Type B pancreatic cell (in vitro differentiated cells): ENCODE measurements around the gene PALM2AKAP2. TPM values are rescaled to one million over a fixed set of nuclear protein-coding genes. Genes with fewer than 3 reads are reported as not detected.

Source experiments
- DNase-seq: peaks from one replicate; pipeline ENCODE4 v3.0.0; 2021; ENCODE audit warnings: mixed read lengths; ENCODE audit not compliant: unreplicated experiment; ENCODE audit errors: extremely low spot score
- H3K27ac Mint-ChIP-seq: 2 replicates; pipeline ENCODE4 v1.8.0; 2021; ENCODE audit warnings: mild to moderate bottlenecking, mixed read lengths
- H3K27me3 Mint-ChIP-seq: 2 replicates; pipeline ENCODE4 v1.8.0; 2021; ENCODE audit warnings: mixed read lengths
- H3K36me3 Mint-ChIP-seq: 2 replicates; pipeline ENCODE4 v1.8.0; 2021; ENCODE audit warnings: mixed read lengths
- H3K4me1 Mint-ChIP-seq: one replicate; pipeline ENCODE4 v1.8.0; 2021; ENCODE audit warnings: mixed read lengths; ENCODE audit not compliant: unreplicated experiment
- H3K4me3 Mint-ChIP-seq: 2 replicates; pipeline ENCODE4 v1.8.0; 2021; ENCODE audit warnings: mild to moderate bottlenecking, mixed read lengths
- H3K9me3 Mint-ChIP-seq: 2 replicates; pipeline ENCODE4 v1.8.0; 2021; ENCODE audit warnings: mixed read lengths
- CTCF ChIP-seq: fragments of 200-600 bp; sonication (generic); conservative IDR thresholded peaks from 2 replicates; pipeline ENCODE4 v1.5.0; 2021; ENCODE audit warnings: antibody characterized with exemption, mild to moderate bottlenecking
- total RNA-seq: library from RNA; stranded (reverse); gene quantifications from 2 replicates; pipeline ENCODE4 v1.2.1, GENCODE V29; 2021; ENCODE audit warnings: low replicate concordance

The PALM2AKAP2 gene
- total RNA-seq, 1 donor from 2014 or later: 24.4 TPM

DNA sequence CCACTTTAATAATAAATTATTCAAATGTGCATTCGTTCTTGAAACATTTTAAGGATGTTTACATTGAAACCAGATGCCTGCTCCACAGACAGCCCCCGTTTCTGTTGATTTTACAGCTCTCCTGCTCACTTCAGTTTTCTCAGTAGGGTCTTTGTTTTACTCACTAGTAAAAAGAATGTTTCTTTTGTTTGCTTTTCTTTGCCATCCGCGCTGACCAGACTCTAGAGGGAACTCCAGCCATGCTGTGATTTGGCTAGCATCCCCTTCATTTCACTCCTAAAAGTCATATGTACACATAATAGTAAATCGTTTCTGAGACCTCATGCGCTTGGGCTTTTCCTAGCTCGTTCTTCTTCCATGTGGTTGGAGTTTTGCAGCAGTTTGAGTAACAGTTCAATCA lies 28.7 kb upstream of the PALM2AKAP2 start:
- H3K36me3 Mint-ChIP-seq: no peaks in the 10 kb centered on the region
- peak overlapping the region; percentile 10 for H3K4me3 Mint-ChIP-seq
- peaks cover 15% of the 10 kb centered on the region for H3K27me3 Mint-ChIP-seq
- peaks cover 18% of the 10 kb centered on the region for H3K4me1 Mint-ChIP-seq
- no peak for TF ChIP-seq CTCF
- H3K9me3 Mint-ChIP-seq: peaks cover 4% of the 10 kb centered on the region
- peak overlapping the region; percentile 17 for H3K27ac Mint-ChIP-seq
- DNase-seq: no peak

DNA sequence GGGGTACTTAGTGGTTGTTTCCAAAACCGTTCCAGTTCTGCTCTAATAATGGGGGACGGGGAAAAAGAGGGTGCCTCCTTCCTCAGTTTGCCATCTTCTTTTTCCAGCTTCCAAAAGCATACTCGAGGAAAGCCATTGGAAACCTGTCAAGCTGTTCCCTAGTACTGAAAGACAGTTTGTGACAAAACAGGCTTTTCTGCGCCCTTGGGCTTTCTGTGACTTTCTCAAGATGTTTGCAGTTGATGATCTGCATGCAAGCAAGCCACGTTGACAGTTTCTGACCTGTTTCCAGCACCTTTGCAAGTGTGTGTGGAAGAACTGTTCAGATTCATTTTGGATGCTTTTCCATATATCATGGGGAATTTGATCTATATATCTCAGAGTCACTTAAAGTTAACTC lies 26.7 kb upstream of the PALM2AKAP2 start:
- no peak for DNase-seq
- Mint-ChIP-seq H3K27me3 (peaks cover 21% of the 10 kb centered on the region), H3K9me3 (peaks cover 4% of the 10 kb centered on the region), H3K4me3 (no peak overlapping the region), H3K27ac (no peak overlapping the region), H3K4me1 (peaks cover 18% of the 10 kb centered on the region), H3K36me3 (no peaks in the 10 kb centered on the region)
- TF ChIP-seq CTCF: no peak

DNA sequence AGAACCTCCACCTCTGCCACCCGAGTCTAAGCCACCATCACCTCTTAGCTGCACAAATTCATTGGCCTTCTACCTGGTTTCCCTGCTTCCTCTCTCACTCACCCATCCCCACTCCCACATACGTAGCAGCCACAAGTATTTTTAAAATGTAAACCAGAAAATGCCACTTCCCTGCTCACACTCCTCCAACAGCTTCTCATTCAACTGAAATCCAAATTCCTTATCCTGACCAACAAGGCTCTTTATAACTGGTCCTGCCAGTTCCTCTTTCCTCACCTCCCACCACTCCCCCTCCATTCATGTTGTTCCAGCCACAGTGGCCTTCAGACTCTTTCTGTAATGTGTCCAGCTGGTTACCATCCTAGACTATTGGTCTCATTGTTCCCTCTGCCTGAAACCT lies 25.0 kb upstream of the PALM2AKAP2 start:
- H3K9me3 Mint-ChIP-seq: peaks cover 4% of the 10 kb centered on the region
- H3K27ac Mint-ChIP-seq: peak overlapping the region; percentile 76
- no peak for DNase-seq
- TF ChIP-seq CTCF: no peak
- no peak overlapping the region for H3K4me3 Mint-ChIP-seq
- H3K4me1 Mint-ChIP-seq: peaks cover 18% of the 10 kb centered on the region
- H3K27me3 Mint-ChIP-seq: peaks cover 32% of the 10 kb centered on the region
- no peaks in the 10 kb centered on the region for H3K36me3 Mint-ChIP-seq

GRCh38 chr9:109759589-109759988 lies 20.4 kb upstream of the PALM2AKAP2 start:
- H3K36me3 Mint-ChIP-seq: no peaks in the 10 kb centered on the region
- DNase-seq: no peak
- peaks cover 48% of the 10 kb centered on the region for H3K27me3 Mint-ChIP-seq
- TF ChIP-seq CTCF: no peak
- no peak overlapping the region for H3K4me3 Mint-ChIP-seq
- peaks cover 5% of the 10 kb centered on the region for H3K4me1 Mint-ChIP-seq
- peaks cover 4% of the 10 kb centered on the region for H3K9me3 Mint-ChIP-seq
- H3K27ac Mint-ChIP-seq: no peak overlapping the region

- Mint-ChIP-seq H3K9me3 (no peaks in the 10 kb centered on the region), H3K36me3 (no peaks in the 10 kb centered on the region), H3K27ac (no peak overlapping the region), H3K27me3 (peaks cover 26% of the 10 kb centered on the region), H3K4me3 (no peak overlapping the region), H3K4me1 (peaks cover 11% of the 10 kb centered on the region)
- no peak for TF ChIP-seq CTCF
- no peak for DNase-seq
Measured at GRCh38 chr9:109765278-109765677, 14.7 kb upstream of the PALM2AKAP2 start.

- H3K27me3 Mint-ChIP-seq: peaks cover 22% of the 10 kb centered on the region
- H3K4me1 Mint-ChIP-seq: peaks cover 11% of the 10 kb centered on the region
- H3K27ac Mint-ChIP-seq: no peak overlapping the region
- peaks cover 3% of the 10 kb centered on the region for H3K9me3 Mint-ChIP-seq
- no peak for TF ChIP-seq CTCF
- no peak for DNase-seq
- H3K4me3 Mint-ChIP-seq: no peak overlapping the region
- no peaks in the 10 kb centered on the region for H3K36me3 Mint-ChIP-seq
Measured at GRCh38 chr9:109765830-109766229, 14.2 kb upstream of the PALM2AKAP2 start.
